OCI-LY7 (cell line): ENCODE results near the gene MTM1. TPM values are rescaled to one million over a fixed set of nuclear protein-coding genes. Genes with fewer than 3 reads are reported as not detected.

Experiments used
- BruUV-seq: library from RNA; stranded (reverse); fragments of 400-500 nt; replicated peaks from 2 replicates; lab custom pipeline; 2021; lab: Mats Ljungman, UMichigan
- CTCF ChIA-PET: fragments of 300-600 bp; sonication (Branson Sonifier 250); formaldehyde crosslinking; loops from one replicate; lab custom pipeline; 2022; ENCODE audit warnings: antibody characterized with exemption; ENCODE audit not compliant: unreplicated experiment; lab: Charles Lee
- POLR2A ChIA-PET: fragments of 300-600 bp; sonication (Branson Sonifier 250); formaldehyde crosslinking; loops from one replicate; lab custom pipeline; 2022; ENCODE audit warnings: antibody characterized with exemption; lab: Charles Lee
- DNase-seq: peaks from one replicate; pipeline ENCODE4 v3.0.0-alpha.2; 2015; ENCODE audit warnings: low spot score
- H2AFZ ChIP-seq: fragments of 200-600 bp; sonication (generic), shearing (Covaris generic); 2 replicates; pipeline ENCODE4 v1.6.1; 2014; ENCODE audit warnings: mild to moderate bottlenecking, antibody characterized with exemption, low read length, moderate library complexity
- H3K27ac ChIP-seq: fragments of 200-600 bp; sonication (generic); 2 replicates; pipeline ENCODE4 v1.5.1; 2014; ENCODE audit warnings: mixed run types, low read depth, mild to moderate bottlenecking, moderate library complexity, low read length, inconsistent platforms; ENCODE audit not compliant: poor library complexity, severe bottlenecking
- H3K36me3 ChIP-seq: fragments of 200-600 bp; sonication (generic); 2 replicates; pipeline ENCODE4 v1.6.1; 2014; ENCODE audit warnings: mild to moderate bottlenecking, antibody characterized with exemption, low read length, moderate library complexity, mixed read lengths; ENCODE audit not compliant: insufficient read depth
- H3K4me1 ChIP-seq: fragments of 200-600 bp; sonication (generic); 2 replicates; pipeline ENCODE4 v1.5.1; 2014; ENCODE audit warnings: mild to moderate bottlenecking, low read length; ENCODE audit not compliant: insufficient read depth, poor library complexity, severe bottlenecking
- H3K4me2 ChIP-seq: fragments of 200-600 bp; sonication (generic); 2 replicates; pipeline ENCODE4 v1.6.1; 2014; ENCODE audit warnings: mild to moderate bottlenecking, low read length
- H3K4me3 ChIP-seq: fragments of 200-600 bp; sonication (generic); 2 replicates; pipeline ENCODE4 v1.5.1; 2014; ENCODE audit warnings: mild to moderate bottlenecking, low read depth, low read length; ENCODE audit not compliant: poor library complexity, severe bottlenecking
- H3K79me2 ChIP-seq: fragments of 200-600 bp; sonication (generic); 2 replicates; pipeline ENCODE4 v1.6.1; 2016; ENCODE audit warnings: low read depth, mild to moderate bottlenecking, low read length, moderate library complexity, mixed read lengths; ENCODE audit not compliant: insufficient read depth
- H3K9me2 ChIP-seq: fragments of 200-600 bp; sonication (generic); 2 replicates; pipeline ENCODE4 v1.6.1; 2016; ENCODE audit warnings: mild to moderate bottlenecking, low read length, mixed read lengths; ENCODE audit not compliant: insufficient read depth
- H3K9me3 ChIP-seq: fragments of 200-600 bp; sonication (generic); 2 replicates; pipeline ENCODE4 v1.6.1; 2014; ENCODE audit warnings: mild to moderate bottlenecking, mixed run types, low read length, mixed read lengths
- H4K20me1 ChIP-seq: fragments of 200-600 bp; sonication (generic); 2 replicates; pipeline ENCODE4 v1.6.1; 2014; ENCODE audit warnings: mild to moderate bottlenecking, antibody characterized with exemption, low read length, moderate library complexity, mixed read lengths; ENCODE audit not compliant: insufficient read depth
- CTCF ChIP-seq: fragments of 200-600 bp; sonication (generic); conservative IDR thresholded peaks from 2 replicates; pipeline ENCODE4 v1.5.1; 2014; ENCODE audit warnings: mild to moderate bottlenecking, antibody characterized with exemption, low read length, moderate library complexity, mixed read lengths
- EZH2phosphoT487 ChIP-seq: fragments of 200-600 bp; sonication (generic); IDR thresholded peaks from 2 replicates; pipeline ENCODE4 v1.6.1; 2018; ENCODE audit warnings: low read depth, borderline replicate concordance, mild to moderate bottlenecking, mixed run types, antibody characterized with exemption, low read length, moderate library complexity, mixed read lengths
- intact Hi-C: fragments of 100-400 bp; cut with micrococcal nuclease; formaldehyde crosslinking; loops from one replicate; pipeline ENCODE4 v1.10.0; 2022; ENCODE audit not compliant: unreplicated experiment
- total RNA-seq, 2 experiments: library from RNA; depleted of rRNA in 1 of 2; stranded (reverse); fragments of >200 nt in 1 of 2; shearing (Covaris generic) in 1 of 2; gene quantifications; 2 replicates each; pipeline ENCODE4 v1.2.3, GENCODE V29; 2014 to 2022

Gene MTM1
- total RNA-seq, 2 experiments from 2014 or later: 6.0 to 19.7 TPM

- ChIA-PET CTCF (no interaction called here), POLR2A (interaction anchor here (0.8 kb wide), 1 partner anchor 17 kb away, joined by 3 read pairs; no protein-coding TSS in a partner anchor)
- no TSS peak for BruUV-seq
- H3K4me2 ChIP-seq: no peak overlapping the region
- no peak for DNase-seq
- H3K27ac ChIP-seq: no peak overlapping the region
- H3K36me3 ChIP-seq: no peaks in the 10 kb centered on the region; the same call in 1 of the 2 replicates
- no peaks in the 10 kb centered on the region for H3K4me1 ChIP-seq
- no peak overlapping the region for H2AFZ ChIP-seq
- H3K79me2 ChIP-seq: no peaks in the 10 kb centered on the region
- H3K4me3 ChIP-seq: no peak overlapping the region
- TF ChIP-seq EZH2phosphoT487 (no peak), CTCF (no peak)
- H4K20me1 ChIP-seq: no peaks in the 10 kb centered on the region
- no peaks in the 10 kb centered on the region for H3K9me3 ChIP-seq
- intact Hi-C loops: no loop called here
- H3K9me2 ChIP-seq: no peaks in the 10 kb centered on the region
Observed at GRCh38 chrX:150663073-150663472, 94.7 kb downstream of the MTM1 start.

- Histone ChIP-seq H3K4me2 (no peak overlapping the region), H3K36me3 (no peaks in the 10 kb centered on the region; the same call in 1 of the 2 replicates), H3K4me3 (no peak overlapping the region), H3K9me3 (no peaks in the 10 kb centered on the region), H3K79me2 (no peaks in the 10 kb centered on the region), H4K20me1 (no peaks in the 10 kb centered on the region), H2AFZ (no peak overlapping the region), H3K4me1 (no peaks in the 10 kb centered on the region), H3K9me2 (no peaks in the 10 kb centered on the region), H3K27ac (no peak overlapping the region)
- BruUV-seq: no TSS peak
- CTCF ChIA-PET: no interaction called here
- DNase-seq: no peak
- POLR2A ChIA-PET: no interaction called here
- intact Hi-C loops: no loop called here
- TF ChIP-seq EZH2phosphoT487: no peak
Observed at GRCh38 chrX:150664290-150664689, 95.9 kb downstream of the MTM1 start.

- H3K9me2 ChIP-seq: no peaks in the 10 kb centered on the region
- H3K4me1 ChIP-seq: no peaks in the 10 kb centered on the region
- intact Hi-C loops: no loop called here
- H3K27ac ChIP-seq: no peak overlapping the region
- ChIA-PET CTCF (no interaction called here), POLR2A (interaction anchor here (0.6 to 1.1 kb wide), 3 partner anchors 10 to 126 kb away, joined by 3 read pairs; no protein-coding TSS in a partner anchor)
- no peak overlapping the region for H2AFZ ChIP-seq
- no peak for TF ChIP-seq EZH2phosphoT487
- TF ChIP-seq CTCF: no peak
- no peaks in the 10 kb centered on the region for H3K9me3 ChIP-seq
- BruUV-seq: no TSS peak
- no peaks in the 10 kb centered on the region for H3K79me2 ChIP-seq
- no peak overlapping the region for H3K4me3 ChIP-seq
- H4K20me1 ChIP-seq: no peaks in the 10 kb centered on the region
- no peaks in the 10 kb centered on the region for H3K36me3 ChIP-seq
- no peak for DNase-seq
- H3K4me2 ChIP-seq: no peak overlapping the region
Observed at GRCh38 chrX:150676221-150676620, 107.8 kb downstream of the MTM1 start.
